Lower leg skin (tissue), 3 donors: ENCODE results near the gene KIAA0586.

ENCODE experiments used
- POLR2A ChIP-seq, 2 donors: fragments of 450-650 bp; IDR thresholded peaks; one replicate each; pipeline ENCODE4 v1.6.1; 2016 to 2017; ENCODE audit warnings: antibody characterized with exemption in 2 of 2, mild to moderate bottlenecking in 1 of 2, moderate library complexity in 1 of 2
- TF ChIP-seq, protein P1 (sequence below), 3 donors: fragments of 450-650 bp; IDR thresholded peaks; one replicate each; pipeline ENCODE4 v1.5.1; 2016; ENCODE audit warnings: antibody characterized with exemption in 3 of 3, mild to moderate bottlenecking in 3 of 3, moderate library complexity in 2 of 3

DNA sequence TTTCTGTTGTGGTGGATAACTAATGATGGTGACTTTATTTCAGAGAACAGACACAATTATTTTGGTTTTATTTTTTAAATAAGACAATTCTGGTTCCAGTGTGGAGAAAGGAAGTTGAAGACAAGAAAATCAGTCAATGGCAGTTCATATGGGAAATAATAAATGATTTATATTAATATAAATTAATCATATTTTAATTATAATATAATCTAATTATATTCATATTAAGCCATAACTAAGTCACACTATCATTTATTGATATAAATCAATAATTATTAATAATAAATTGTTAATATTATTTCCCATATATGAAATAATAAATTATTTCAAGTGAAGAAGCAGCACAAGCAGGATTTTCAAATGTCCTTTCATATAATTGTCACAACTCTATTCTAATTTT is 29.0 kb upstream of the KIAA0586 start:
- TF ChIP-seq, protein P1, sequence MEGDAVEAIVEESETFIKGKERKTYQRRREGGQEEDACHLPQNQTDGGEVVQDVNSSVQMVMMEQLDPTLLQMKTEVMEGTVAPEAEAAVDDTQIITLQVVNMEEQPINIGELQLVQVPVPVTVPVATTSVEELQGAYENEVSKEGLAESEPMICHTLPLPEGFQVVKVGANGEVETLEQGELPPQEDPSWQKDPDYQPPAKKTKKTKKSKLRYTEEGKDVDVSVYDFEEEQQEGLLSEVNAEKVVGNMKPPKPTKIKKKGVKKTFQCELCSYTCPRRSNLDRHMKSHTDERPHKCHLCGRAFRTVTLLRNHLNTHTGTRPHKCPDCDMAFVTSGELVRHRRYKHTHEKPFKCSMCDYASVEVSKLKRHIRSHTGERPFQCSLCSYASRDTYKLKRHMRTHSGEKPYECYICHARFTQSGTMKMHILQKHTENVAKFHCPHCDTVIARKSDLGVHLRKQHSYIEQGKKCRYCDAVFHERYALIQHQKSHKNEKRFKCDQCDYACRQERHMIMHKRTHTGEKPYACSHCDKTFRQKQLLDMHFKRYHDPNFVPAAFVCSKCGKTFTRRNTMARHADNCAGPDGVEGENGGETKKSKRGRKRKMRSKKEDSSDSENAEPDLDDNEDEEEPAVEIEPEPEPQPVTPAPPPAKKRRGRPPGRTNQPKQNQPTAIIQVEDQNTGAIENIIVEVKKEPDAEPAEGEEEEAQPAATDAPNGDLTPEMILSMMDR (IDR thresholded peaks at IDR 0.05), result no peak
- no peak for TF ChIP-seq POLR2A (IDR thresholded peaks at IDR 0.05)
